OCI-LY1 (cell line): ENCODE results near the gene PHF2.

Experiments
- EZH2 ChIP-seq: fragments of 200-600 bp; sonication (generic), shearing (Covaris generic); IDR thresholded peaks from 2 replicates; pipeline ENCODE4 v1.8.0; 2017; ENCODE audit warnings: borderline replicate concordance, mixed run types, mild to moderate bottlenecking, antibody characterized with exemption, low read length, moderate library complexity, mixed read lengths
- TF ChIP-seq, protein P1 (sequence below): fragments of 200-600 bp; sonication (generic), shearing (Covaris generic); IDR thresholded peaks from 2 replicates; pipeline ENCODE4 v1.5.1; 2017; ENCODE audit warnings: mild to moderate bottlenecking, antibody characterized with exemption, low read length, moderate library complexity, mixed read lengths

DNA sequence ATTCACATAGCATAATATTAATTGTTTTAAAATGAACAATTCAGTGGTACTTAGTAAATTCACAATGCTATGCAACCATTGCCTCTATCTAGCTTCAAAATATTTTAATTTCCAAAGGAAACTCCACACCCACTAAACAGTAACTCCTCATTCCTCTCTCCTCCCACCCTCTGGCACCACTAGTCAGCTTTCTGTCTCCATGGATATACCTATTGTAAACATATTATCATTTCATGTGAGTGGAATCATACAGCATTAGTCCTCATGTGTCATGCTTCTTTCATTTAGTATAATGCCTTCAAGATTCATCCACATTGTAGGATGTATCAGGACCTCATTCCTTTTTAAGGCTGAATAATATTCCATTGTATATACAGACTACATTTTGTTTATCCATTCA is 48.6 kb downstream of the PHF2 start:
- no peak for TF ChIP-seq EZH2
- TF ChIP-seq, protein P1, sequence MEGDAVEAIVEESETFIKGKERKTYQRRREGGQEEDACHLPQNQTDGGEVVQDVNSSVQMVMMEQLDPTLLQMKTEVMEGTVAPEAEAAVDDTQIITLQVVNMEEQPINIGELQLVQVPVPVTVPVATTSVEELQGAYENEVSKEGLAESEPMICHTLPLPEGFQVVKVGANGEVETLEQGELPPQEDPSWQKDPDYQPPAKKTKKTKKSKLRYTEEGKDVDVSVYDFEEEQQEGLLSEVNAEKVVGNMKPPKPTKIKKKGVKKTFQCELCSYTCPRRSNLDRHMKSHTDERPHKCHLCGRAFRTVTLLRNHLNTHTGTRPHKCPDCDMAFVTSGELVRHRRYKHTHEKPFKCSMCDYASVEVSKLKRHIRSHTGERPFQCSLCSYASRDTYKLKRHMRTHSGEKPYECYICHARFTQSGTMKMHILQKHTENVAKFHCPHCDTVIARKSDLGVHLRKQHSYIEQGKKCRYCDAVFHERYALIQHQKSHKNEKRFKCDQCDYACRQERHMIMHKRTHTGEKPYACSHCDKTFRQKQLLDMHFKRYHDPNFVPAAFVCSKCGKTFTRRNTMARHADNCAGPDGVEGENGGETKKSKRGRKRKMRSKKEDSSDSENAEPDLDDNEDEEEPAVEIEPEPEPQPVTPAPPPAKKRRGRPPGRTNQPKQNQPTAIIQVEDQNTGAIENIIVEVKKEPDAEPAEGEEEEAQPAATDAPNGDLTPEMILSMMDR, result no peak
